GM21515 (cell line): ENCODE data around the gene GALR2.
"Not testable (repeated sequence)": the region's sequence is repeated elsewhere in the genome, so short reads cannot be mapped to it uniquely, and the experiment has no call there.

Experiments
- ATAC-seq: cut with Tn5 transposase; IDR thresholded peaks from one replicate; pipeline ENCODE4 v1.9.1; 2021; ENCODE audit not compliant: unreplicated experiment

The GALR2 gene

GRCh38 chr17:76049836-76050537, 24.6 kb upstream of the GALR2 start:
- ATAC-seq: no peak

GRCh38 chr17:76050538-76051467, 23.8 kb upstream of the GALR2 start:
- ATAC-seq: no peak

- ATAC-seq: no peak
Measured at GRCh38 chr17:76051561-76051960, 23.0 kb upstream of the GALR2 start.

GRCh38 chr17:76053246-76054111, 21.1 kb upstream of the GALR2 start:
- no peak for ATAC-seq

GRCh38 chr17:76054112-76054476, 20.5 kb upstream of the GALR2 start:
- ATAC-seq: no peak

GRCh38 chr17:76056882-76057281, 17.7 kb upstream of the GALR2 start:
- no peak for ATAC-seq

- not testable (repeated sequence) for ATAC-seq
Measured at GRCh38 chr17:76058264-76058663, 16.3 kb upstream of the GALR2 start.

GRCh38 chr17:76063875-76064546, 10.6 kb upstream of the GALR2 start:
- ATAC-seq: no peak

- ATAC-seq: no peak
Measured at GRCh38 chr17:76065775-76066174, 8.8 kb upstream of the GALR2 start.

GRCh38 chr17:76071531-76072147, 2.9 kb upstream of the GALR2 start:
- ATAC-seq: no peak

GRCh38 chr17:76072148-76072858, 2.3 kb upstream of the GALR2 start, which contains the start of gene SRP68:
Gene SRP68 (minus strand): TSS chr17:76072517. CDS start chr17:76072491, 26 bp downstream.
- peak; percentile 88 for ATAC-seq

GRCh38 chr17:76075364-76076145, 974 bp downstream of the GALR2 start:
- ATAC-seq: no peak

GRCh38 chr17:76076146-76076764, 1.7 kb downstream of the GALR2 start:
- ATAC-seq: no peak

GRCh38 chr17:76076765-76077583, 2.4 kb downstream of the GALR2 start:
- ATAC-seq: no peak

GRCh38 chr17:76077584-76078110, 3.1 kb downstream of the GALR2 start:
- ATAC-seq: no peak

GRCh38 chr17:76078370-76078769, 3.8 kb downstream of the GALR2 start:
- not testable (repeated sequence) for ATAC-seq

- ATAC-seq: no peak
Measured at GRCh38 chr17:76078860-76079534, 4.4 kb downstream of the GALR2 start, which contains the start of gene ZACN. Gene ZACN (plus strand): TSS chr17:76079182. CDS start chr17:76079265, 83 bp downstream.
